RWPE2 (cell line): Measurements from ENCODE around the gene IL34.

Source experiments
- ATAC-seq: fragments of 200-7000 bp; cut with Tn5 transposase; 3 replicates; pipeline ENCODE4 v1.9.1; 2021; ENCODE audit warnings: low read depth
- DNase-seq: peaks from one replicate; pipeline ENCODE4 v3.0.0-alpha.2; 2020; ENCODE audit warnings: low spot score
- H3K27ac ChIP-seq: fragments of 450-650 bp; 2 replicates; pipeline ENCODE4 v1.5.1; 2017; ENCODE audit warnings: mild to moderate bottlenecking; ENCODE audit not compliant: poor library complexity, severe bottlenecking
- H3K27me3 ChIP-seq: fragments of 250-450 bp; sonication (Bioruptor Pico); 2 replicates; pipeline ENCODE4 v1.5.1; 2021; ENCODE audit warnings: mild to moderate bottlenecking, moderate library complexity; ENCODE audit not compliant: insufficient read depth, poor library complexity, severe bottlenecking
- H3K36me3 ChIP-seq: fragments of 250-450 bp; sonication (Bioruptor Pico); 2 replicates; pipeline ENCODE4 v1.5.1; 2020; ENCODE audit warnings: low read depth, mild to moderate bottlenecking, moderate library complexity
- H3K4me1 ChIP-seq: fragments of 250-450 bp; sonication (Bioruptor Pico); 2 replicates; pipeline ENCODE4 v1.5.1; 2021; ENCODE audit warnings: mild to moderate bottlenecking, moderate library complexity; ENCODE audit not compliant: insufficient read depth, poor library complexity, severe bottlenecking
- H3K4me3 ChIP-seq: fragments of 250-450 bp; sonication (Bioruptor Pico); 2 replicates; pipeline ENCODE4 v1.5.1; 2021; ENCODE audit warnings: mild to moderate bottlenecking, moderate library complexity; ENCODE audit not compliant: severe bottlenecking
- H3K9me3 ChIP-seq: fragments of 250-450 bp; sonication (Bioruptor Pico); 2 replicates; pipeline ENCODE4 v1.5.1; 2021; ENCODE audit warnings: mild to moderate bottlenecking, moderate library complexity; ENCODE audit not compliant: severe bottlenecking
- TF ChIP-seq, protein P1 (sequence below): fragments of 450-650 bp; IDR thresholded peaks from one replicate; pipeline ENCODE4 v1.5.1; 2017; ENCODE audit warnings: mild to moderate bottlenecking, moderate library complexity; ENCODE audit not compliant: poor library complexity, severe bottlenecking

Gene IL34

DNA sequence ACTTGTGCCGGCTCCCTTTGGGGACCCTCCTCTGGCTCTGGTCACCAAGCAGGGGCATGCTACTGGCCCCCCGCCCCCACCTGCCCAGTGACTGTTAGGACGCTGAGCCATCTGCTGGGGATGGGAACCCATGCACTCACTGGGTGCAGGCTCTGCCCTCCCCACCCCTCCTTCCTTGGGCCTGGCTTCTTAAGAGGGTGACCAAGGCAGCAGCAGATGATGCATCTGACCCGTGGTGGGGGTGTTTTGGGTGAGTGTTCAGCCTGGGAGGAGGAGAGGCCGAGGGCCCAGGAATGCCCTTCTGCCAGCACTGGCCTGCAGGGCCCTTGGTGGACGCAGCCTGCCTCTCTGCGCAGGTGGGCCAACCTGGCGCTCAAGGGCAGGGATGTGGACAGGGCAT lies 58.7 kb downstream of the IL34 start:
- no peaks in the 10 kb centered on the region for H3K9me3 ChIP-seq
- DNase-seq: no peak
- peak overlapping the region; percentile 92 for H3K27ac ChIP-seq
- no peak overlapping the region for H3K4me3 ChIP-seq
- H3K4me1 ChIP-seq: peaks cover 58% of the 10 kb centered on the region
- TF ChIP-seq, protein P1, sequence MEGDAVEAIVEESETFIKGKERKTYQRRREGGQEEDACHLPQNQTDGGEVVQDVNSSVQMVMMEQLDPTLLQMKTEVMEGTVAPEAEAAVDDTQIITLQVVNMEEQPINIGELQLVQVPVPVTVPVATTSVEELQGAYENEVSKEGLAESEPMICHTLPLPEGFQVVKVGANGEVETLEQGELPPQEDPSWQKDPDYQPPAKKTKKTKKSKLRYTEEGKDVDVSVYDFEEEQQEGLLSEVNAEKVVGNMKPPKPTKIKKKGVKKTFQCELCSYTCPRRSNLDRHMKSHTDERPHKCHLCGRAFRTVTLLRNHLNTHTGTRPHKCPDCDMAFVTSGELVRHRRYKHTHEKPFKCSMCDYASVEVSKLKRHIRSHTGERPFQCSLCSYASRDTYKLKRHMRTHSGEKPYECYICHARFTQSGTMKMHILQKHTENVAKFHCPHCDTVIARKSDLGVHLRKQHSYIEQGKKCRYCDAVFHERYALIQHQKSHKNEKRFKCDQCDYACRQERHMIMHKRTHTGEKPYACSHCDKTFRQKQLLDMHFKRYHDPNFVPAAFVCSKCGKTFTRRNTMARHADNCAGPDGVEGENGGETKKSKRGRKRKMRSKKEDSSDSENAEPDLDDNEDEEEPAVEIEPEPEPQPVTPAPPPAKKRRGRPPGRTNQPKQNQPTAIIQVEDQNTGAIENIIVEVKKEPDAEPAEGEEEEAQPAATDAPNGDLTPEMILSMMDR: no peak
- no peaks in the 10 kb centered on the region for H3K36me3 ChIP-seq
- no peaks in the 10 kb centered on the region for H3K27me3 ChIP-seq
- ATAC-seq: no peak

DNA sequence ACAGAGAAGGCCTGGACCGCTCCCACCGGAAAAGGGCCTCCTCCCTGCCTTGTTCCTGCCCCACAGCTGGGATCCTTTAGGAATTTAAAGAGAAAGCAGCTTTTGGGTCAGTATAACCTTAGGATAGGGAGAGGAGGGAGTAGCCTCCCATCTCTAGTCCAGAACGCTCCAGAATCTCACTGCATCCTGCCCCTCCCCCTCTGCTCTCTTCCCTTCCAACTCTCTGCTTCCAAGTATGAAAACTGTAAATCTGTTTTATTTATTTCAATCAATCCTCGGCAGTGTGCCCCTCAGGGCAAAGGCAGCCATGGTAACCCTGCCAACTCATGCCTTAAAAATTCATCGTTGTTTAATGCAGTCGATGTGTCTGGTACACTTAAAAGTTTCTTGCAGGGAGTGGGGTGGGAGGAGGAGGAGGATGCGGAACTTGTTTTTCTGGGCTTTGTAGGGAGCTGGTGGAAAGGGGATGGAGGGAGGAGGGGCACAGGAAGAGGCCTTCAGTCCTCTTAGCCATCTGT lies 60.6 kb downstream of the IL34 start:
- TF ChIP-seq, protein P1: no peak
- H3K27me3 ChIP-seq: no peaks in the 10 kb centered on the region
- H3K4me1 ChIP-seq: peaks cover 38% of the 10 kb centered on the region
- DNase-seq (no peak), ATAC-seq (peak; percentile 86)
- H3K27ac ChIP-seq: peak overlapping the region; percentile 92
- no peaks in the 10 kb centered on the region for H3K36me3 ChIP-seq
- H3K9me3 ChIP-seq: no peaks in the 10 kb centered on the region
- no peak overlapping the region for H3K4me3 ChIP-seq

DNA sequence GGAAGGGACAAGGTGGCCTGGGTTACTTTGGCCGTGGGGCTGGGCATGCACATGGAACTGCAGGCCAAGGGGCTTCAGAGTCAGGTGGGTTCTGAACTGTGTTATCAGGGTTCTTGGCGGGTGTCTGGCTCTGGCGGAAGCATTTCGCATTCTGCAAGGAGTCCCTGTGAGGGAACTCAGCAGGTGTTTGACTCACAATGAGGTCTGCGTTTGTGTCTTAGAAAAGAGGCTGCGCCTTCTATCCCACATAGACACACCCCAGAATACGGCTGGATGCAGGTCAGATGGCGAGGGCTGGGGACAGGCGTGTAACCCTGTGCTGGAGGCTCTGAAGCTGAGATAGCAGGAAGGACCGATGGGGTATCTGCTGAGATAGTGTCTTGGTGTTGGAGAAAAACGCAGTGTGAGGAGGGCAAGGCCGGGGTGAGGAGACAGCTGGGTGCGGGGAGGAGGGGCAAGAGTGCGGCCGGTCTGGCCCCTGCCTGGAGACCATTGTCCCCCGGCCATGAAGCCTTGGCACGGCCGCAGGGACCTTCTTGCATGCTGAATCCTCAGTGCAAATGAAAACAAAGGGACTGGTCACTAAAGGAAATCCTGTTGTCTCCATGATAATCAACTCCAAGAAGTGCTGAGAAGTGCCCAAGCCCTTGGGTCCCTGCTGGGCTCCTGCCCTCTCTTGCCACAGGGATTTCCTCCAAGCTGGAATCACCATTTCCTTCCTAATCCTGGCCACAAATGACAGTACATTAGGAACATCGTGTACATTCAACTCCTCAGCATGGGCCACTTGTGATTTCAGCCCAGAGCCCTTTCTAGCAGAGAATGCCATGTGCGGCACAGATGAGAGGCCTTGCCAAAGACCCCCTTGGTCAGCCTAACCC lies 62.2 kb downstream of the IL34 start:
- Histone ChIP-seq H3K4me1 (peaks cover 36% of the 10 kb centered on the region), H3K27ac (peak overlapping the region; percentile 92), H3K4me3 (no peak overlapping the region), H3K27me3 (no peaks in the 10 kb centered on the region), H3K9me3 (no peaks in the 10 kb centered on the region), H3K36me3 (no peaks in the 10 kb centered on the region)
- no peak for ATAC-seq
- TF ChIP-seq, protein P1: no peak
- no peak for DNase-seq

DNA sequence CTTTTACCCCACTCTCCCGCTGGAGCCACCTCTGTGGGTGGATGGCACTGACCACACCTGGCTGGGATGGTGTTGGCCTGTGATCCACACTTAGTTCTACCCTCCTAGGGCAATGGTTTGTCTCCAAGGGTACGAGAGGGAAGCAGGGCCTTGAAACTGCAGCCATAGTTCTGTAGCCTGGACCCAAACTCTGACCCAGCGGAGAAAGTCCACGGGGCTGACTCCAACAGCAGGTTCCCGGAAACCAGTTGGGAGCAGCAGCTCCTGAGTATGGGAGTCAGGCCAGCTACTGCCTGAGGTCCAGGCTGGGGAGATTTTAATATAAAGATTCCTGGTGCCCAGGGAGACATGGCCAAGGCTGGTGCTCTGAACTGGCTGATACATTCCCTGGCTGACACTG lies 63.1 kb downstream of the IL34 start:
- Histone ChIP-seq H3K27me3 (no peaks in the 10 kb centered on the region), H3K9me3 (no peaks in the 10 kb centered on the region), H3K4me3 (no peak overlapping the region), H3K36me3 (no peaks in the 10 kb centered on the region), H3K27ac (peak overlapping the region; percentile 92), H3K4me1 (peaks cover 41% of the 10 kb centered on the region)
- ATAC-seq (no peak), DNase-seq (no peak)
- TF ChIP-seq, protein P1: no peak

DNA sequence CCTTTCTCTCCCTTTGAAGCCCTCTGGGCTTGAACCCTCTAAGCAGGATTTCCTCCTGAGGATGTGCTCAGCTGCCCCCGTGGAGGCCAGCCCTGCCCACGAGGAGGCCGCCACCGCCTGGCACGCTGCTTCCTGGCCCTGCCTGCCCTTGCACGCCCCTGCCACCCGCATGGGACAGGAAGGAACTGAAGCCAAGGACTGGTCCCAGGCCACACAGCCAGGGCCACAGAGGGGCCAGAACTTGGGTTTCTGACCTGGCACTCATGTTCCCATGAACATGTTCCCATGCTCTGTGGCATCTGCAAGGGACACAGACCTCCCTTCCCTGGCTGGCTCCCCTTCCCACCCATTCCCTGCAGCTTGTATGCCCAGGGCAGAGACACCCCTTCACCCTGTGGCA lies 63.6 kb downstream of the IL34 start:
- Histone ChIP-seq H3K27me3 (no peaks in the 10 kb centered on the region), H3K4me3 (no peak overlapping the region), H3K9me3 (no peaks in the 10 kb centered on the region), H3K4me1 (peaks cover 46% of the 10 kb centered on the region), H3K27ac (peak overlapping the region; percentile 92), H3K36me3 (no peaks in the 10 kb centered on the region)
- no peak for ATAC-seq
- no peak for DNase-seq
- TF ChIP-seq, protein P1: no peak
